Gastroesophageal sphincter (tissue), 4 donors: Measurements from ENCODE around the gene LARP1. TPM values are rescaled to one million over a fixed set of nuclear protein-coding genes. Genes with fewer than 3 reads are reported as not detected.
"Not testable (repeated sequence)": the region's sequence is repeated elsewhere in the genome, so short reads cannot be mapped to it uniquely, and the experiment has no call there.

Experiments used
- ATAC-seq: fragments of 150-250 bp; one replicate; pipeline ENCODE4 v1.9.1; 2016; ENCODE audit warnings: mild to moderate bottlenecking, moderate library complexity
- H3K27ac ChIP-seq, 4 donors: fragments of 200-600 bp; sonication (generic) in 3 of 4; 1 replicate in 3 of 4; 2 replicates in 1 of 4; pipeline ENCODE4 v1.5.1; 2016 to 2019
- H3K27me3 ChIP-seq: fragments of 200-600 bp; sonication (generic); one replicate; pipeline ENCODE4 v1.5.1; 2019
- H3K36me3 ChIP-seq, 2 donors: fragments of 200-600 bp; sonication (generic); one replicate each; pipeline ENCODE4 v1.5.1; 2019; ENCODE audit warnings: control low read depth in 1 of 2
- H3K4me1 ChIP-seq, 3 donors: fragments of 200-600 bp; sonication (generic); 1 replicate in 2 of 3; 2 replicates in 1 of 3; pipeline ENCODE4 v1.5.1; 2016 to 2019; ENCODE audit warnings: control low read depth in 2 of 3
- H3K4me3 ChIP-seq, 2 donors: fragments of 200-600 bp; sonication (generic); one replicate each; pipeline ENCODE4 v1.5.1; 2019; ENCODE audit warnings: mild to moderate bottlenecking in 1 of 2, moderate library complexity in 1 of 2
- H3K9me3 ChIP-seq, 3 donors: fragments of 200-600 bp; sonication (generic); one replicate each; pipeline ENCODE4 v1.5.1; 2017 to 2019; ENCODE audit warnings: control low read depth in 2 of 3
- CTCF ChIP-seq, 4 experiments: fragments of 200-600 bp in 2 of 4; fragments of 450-650 bp in 2 of 4; sonication (generic) in 1 of 4; IDR thresholded peaks; one replicate each; pipeline ENCODE4 v1.5.1; 2017 to 2019; ENCODE audit warnings: antibody characterized with exemption in 4 of 4, mild to moderate bottlenecking in 2 of 4, moderate library complexity in 2 of 4
- EP300 ChIP-seq: sonication (generic); formaldehyde crosslinking; IDR thresholded peaks from one replicate; pipeline ENCODE4 v1.6.1; 2017; ENCODE audit warnings: antibody characterized with exemption, mild to moderate bottlenecking
- POLR2A ChIP-seq, 2 donors: fragments of 450-650 bp; IDR thresholded peaks; one replicate each; pipeline ENCODE4 v1.6.1; 2017; ENCODE audit warnings: antibody characterized with exemption in 2 of 2, mild to moderate bottlenecking in 2 of 2, moderate library complexity in 1 of 2
- POLR2AphosphoS5 ChIP-seq: sonication (generic); formaldehyde crosslinking; IDR thresholded peaks from one replicate; pipeline ENCODE4 v1.6.1; 2017; ENCODE audit warnings: antibody characterized with exemption
- WGBS, 2 donors: methylation state at CpG; one replicate each; pipeline ENCODE4 v1.1.5; 2018; ENCODE audit warnings: low coverage in 1 of 2; 5-methylcytosine and 5-hydroxymethylcytosine counted together
- total RNA-seq, 4 donors: library from RNA; depleted of rRNA; stranded (reverse); fragments of >200 nt; gene quantifications; one replicate each; pipeline ENCODE4 v1.1.0, GENCODE V29; 2016

Gene LARP1
- total RNA-seq, 4 donors from 2014 or later: 64.6 to 118 (median 80.1) TPM

GRCh38 chr5:154819546-154819945 lies 64.4 kb downstream of the LARP1 start:
- Histone ChIP-seq H3K4me1 (peaks cover 0 to 16% (median 0%) of the 10 kb centered on the region in 3 donors), H3K27ac (peak overlapping the region in 2 of 4 donors; percentile 34 to 53), H3K27me3 (no peaks in the 10 kb centered on the region), H3K36me3 (peaks cover 0 to 99% of the 10 kb centered on the region in 2 donors), H3K9me3 (no peaks in the 10 kb centered on the region), H3K4me3 (no peak overlapping the region)
- 70 to 90% methylated on average over 4 of the region's 7 CpGs for WGBS, 2 donors
- ATAC-seq: no peak
- no peak for TF ChIP-seq EP300
- no peak for TF ChIP-seq POLR2A (IDR thresholded peaks at IDR 0.05)
- no peak for TF ChIP-seq POLR2AphosphoS5
- no peak for TF ChIP-seq CTCF (IDR thresholded peaks at IDR 0.05)

GRCh38 chr5:154820383-154820782 lies 65.2 kb downstream of the LARP1 start:
- peaks cover 0 to 16% (median 0%) of the 10 kb centered on the region in 3 donors for H3K4me1 ChIP-seq
- TF ChIP-seq EP300 (no peak), POLR2A (IDR thresholded peaks at IDR 0.05) (no peak), POLR2AphosphoS5 (no peak)
- no peak overlapping the region for H3K4me3 ChIP-seq
- H3K27ac ChIP-seq: no peak overlapping the region
- no peaks in the 10 kb centered on the region for H3K9me3 ChIP-seq
- H3K36me3 ChIP-seq: peaks cover 0 to 99% of the 10 kb centered on the region in 2 donors
- no peak for ATAC-seq
- no peaks in the 10 kb centered on the region for H3K27me3 ChIP-seq
- 71 to 100% methylated on average over 1 to 2 of the region's 5 CpGs for WGBS, 2 donors

- WGBS, 2 donors: 72 to 100% methylated on average over 2 to 3 of the region's 5 CpGs
- not testable (repeated sequence) for H3K27ac ChIP-seq, ATAC-seq, H3K9me3 ChIP-seq, H3K27me3 ChIP-seq, H3K4me3 ChIP-seq
- H3K4me1 ChIP-seq: peaks cover 0 to 16% (median 0%) of the 10 kb centered on the region in 3 donors
- peaks cover 0 to 96% of the 10 kb centered on the region in 2 donors for H3K36me3 ChIP-seq
These were observed 67.7 kb downstream of the LARP1 start for GRCh38 chr5:154822896-154823295.

GRCh38 chr5:154823605-154824004 lies 68.4 kb downstream of the LARP1 start:
- Histone ChIP-seq H3K27ac (peak overlapping the region in 1 of 4 donors; percentile 19), H3K4me1 (peaks cover 0 to 9% (median 0%) of the 10 kb centered on the region in 3 donors), H3K9me3 (no peaks in the 10 kb centered on the region), H3K27me3 (no peaks in the 10 kb centered on the region), H3K36me3 (peaks cover 0 to 98% of the 10 kb centered on the region in 2 donors), H3K4me3 (no peak overlapping the region)
- ATAC-seq: no peak
- TF ChIP-seq CTCF (IDR thresholded peaks at IDR 0.05) (no peak), POLR2AphosphoS5 (no peak), EP300 (no peak), POLR2A (IDR thresholded peaks at IDR 0.05) (no peak)
- 75 to 100% methylated on average over 1 to 3 of the region's 4 CpGs for WGBS, 2 donors

- TF ChIP-seq POLR2AphosphoS5 (no peak), CTCF (IDR thresholded peaks at IDR 0.05) (no peak), POLR2A (IDR thresholded peaks at IDR 0.05) (no peak), EP300 (no peak)
- WGBS, 2 donors: 100% methylated on average over 2 of the region's 2 CpGs
- H3K36me3 ChIP-seq: peaks cover 0 to 98% of the 10 kb centered on the region in 2 donors
- no peaks in the 10 kb centered on the region for H3K9me3 ChIP-seq
- peak overlapping the region in 1 of 4 donors; percentile 19 for H3K27ac ChIP-seq
- no peak overlapping the region for H3K4me3 ChIP-seq
- ATAC-seq: no peak
- H3K27me3 ChIP-seq: no peaks in the 10 kb centered on the region
- H3K4me1 ChIP-seq: peaks cover 0 to 4% (median 0%) of the 10 kb centered on the region in 3 donors
These were observed 68.9 kb downstream of the LARP1 start for GRCh38 chr5:154824070-154824469.

GRCh38 chr5:154829181-154829588 lies 74.0 kb downstream of the LARP1 start:
- H3K9me3 ChIP-seq: no peaks in the 10 kb centered on the region
- no peak overlapping the region for H3K27ac ChIP-seq
- no peak for ATAC-seq
- H3K27me3 ChIP-seq: no peaks in the 10 kb centered on the region
- 43 to 100% methylated on average over 1 of the region's 2 CpGs for WGBS, 2 donors
- no peak overlapping the region for H3K4me3 ChIP-seq
- peaks cover 0 to 15% (median 0%) of the 10 kb centered on the region in 3 donors for H3K4me1 ChIP-seq
- no peak for TF ChIP-seq CTCF (IDR thresholded peaks at IDR 0.05)
- no peak for TF ChIP-seq POLR2A (IDR thresholded peaks at IDR 0.05)
- H3K36me3 ChIP-seq: peaks cover 0 to 91% of the 10 kb centered on the region in 2 donors
